DLD1 (cell line): ENCODE data around the gene SSH2.

Source experiments
- in situ Hi-C: cut with HindIII; loops from 2 replicates; pipeline ENCODE4 v1.10.0; 2017; ENCODE audit warnings: low sequenced_read_pairs

The SSH2 gene

DNA sequence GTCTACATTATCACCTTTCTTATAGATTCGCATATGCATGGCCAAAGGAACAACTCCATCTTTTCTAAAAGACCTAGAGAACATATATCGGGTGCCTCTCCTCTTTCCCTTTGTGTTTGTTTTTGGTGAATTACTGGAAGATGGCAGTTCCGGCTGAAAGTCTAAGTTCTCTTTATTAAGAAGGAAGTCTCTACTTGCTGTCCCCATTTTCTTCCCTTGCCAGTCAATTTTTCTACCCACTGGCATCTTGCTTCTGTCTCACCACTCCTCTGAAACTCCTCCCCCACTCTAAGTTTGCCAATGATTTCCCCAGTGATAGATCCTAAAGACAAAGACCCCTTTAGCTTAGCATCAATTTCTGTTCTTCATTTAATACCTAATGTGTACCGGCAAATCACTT, 213.5 kb downstream of the SSH2 start:
- in situ Hi-C loops = no loop called here

GRCh38 chr17:29715680-29716079, 214.3 kb downstream of the SSH2 start:
- in situ Hi-C loops = no loop called here

DNA sequence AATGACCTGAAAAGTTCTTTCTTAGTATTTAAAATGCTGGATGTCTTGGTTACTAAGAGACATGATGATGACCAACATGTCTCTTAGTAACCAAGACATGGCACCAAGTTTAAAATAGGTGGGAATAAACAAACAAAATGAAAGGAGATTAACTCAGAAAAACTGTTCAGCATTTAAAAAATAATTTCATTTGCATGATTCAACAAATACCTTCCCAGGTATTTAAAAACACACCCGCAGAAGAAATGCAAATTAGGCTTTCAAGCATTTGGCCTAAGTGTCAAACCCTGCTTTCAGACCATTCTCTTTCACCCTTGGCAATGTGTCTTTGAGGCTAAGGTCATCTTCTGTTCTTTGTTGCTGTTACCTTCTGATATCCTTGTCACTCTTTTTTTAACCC, 215.9 kb downstream of the SSH2 start:
- in situ Hi-C loops = no loop called here

DNA sequence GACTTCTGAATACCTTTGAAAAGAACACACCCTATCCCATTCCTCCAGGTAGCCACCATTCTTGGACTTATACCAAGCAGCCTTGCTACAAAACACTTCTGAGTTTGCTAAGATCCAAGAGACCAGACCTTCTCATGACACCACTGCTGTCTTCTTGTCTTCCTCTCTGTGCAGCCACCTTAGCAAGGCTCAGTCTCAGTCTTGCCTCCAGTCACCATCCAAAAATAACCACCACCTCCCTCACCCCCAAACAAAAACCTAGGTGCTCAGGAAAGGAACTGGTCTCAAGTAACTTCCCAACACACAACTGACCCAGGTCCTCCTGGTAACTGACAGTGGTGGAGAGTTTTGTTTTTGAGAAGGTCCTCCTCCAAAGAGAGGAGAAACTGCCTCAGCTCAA, 216.4 kb downstream of the SSH2 start:
- in situ Hi-C loops = no loop called here

DNA sequence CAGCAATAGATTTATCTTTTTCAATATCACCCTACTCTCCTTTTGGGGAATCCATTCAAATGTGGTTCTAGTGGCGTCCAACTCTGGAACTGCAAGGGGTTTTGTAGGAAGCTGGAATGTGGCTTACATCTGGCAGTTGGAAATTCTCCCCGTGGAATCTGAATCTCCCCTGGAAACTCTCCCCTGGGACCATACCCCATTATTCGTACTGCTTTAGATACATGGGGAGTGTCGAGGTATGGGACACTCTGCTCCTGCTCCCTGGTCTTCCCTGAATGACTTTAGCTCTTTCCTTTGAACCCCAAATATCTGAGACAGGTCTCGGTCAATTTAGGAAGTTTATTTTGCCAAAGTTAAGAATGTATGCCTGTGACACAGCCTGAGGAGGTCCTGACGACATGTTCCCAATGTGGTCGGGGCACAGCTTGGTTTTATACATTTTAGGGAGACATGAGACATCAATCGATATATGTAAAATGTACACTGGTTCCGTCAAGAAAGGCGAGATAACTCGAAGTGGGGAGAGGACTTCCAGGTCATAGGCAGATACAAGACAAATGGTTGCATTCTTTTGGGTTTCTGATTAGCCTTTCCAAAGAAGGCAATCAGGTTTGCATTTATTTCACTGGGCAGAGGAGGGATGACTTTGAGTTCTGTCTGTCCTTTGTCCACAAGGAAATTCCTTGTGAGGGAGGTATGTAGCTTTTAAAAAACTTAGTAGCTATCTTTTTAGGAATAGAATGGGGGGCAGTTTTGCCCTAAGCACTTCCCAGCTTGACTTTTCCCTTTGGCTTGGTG, 218.2 kb downstream of the SSH2 start:
- in situ Hi-C loops = no loop called here

- in situ Hi-C loops = no loop called here
Observed at GRCh38 chr17:29710891-29711418, 219.1 kb downstream of the SSH2 start.

DNA sequence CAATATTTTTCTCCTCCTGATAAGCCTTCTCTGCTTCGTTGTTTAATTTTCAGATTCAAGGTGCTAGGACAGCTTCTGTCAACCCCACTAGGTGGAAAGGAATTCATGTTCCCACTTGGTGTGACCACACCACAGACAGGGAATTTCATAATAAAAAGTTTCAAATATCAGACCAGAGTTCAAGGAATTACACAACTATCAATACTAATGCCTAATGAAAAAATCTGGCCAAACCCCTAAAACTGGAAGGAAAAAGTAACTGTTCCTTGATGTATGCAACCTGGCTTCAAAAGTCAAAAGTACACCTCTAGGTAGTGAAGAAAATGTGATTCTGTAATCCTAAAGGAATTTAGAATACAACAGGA, 219.5 kb downstream of the SSH2 start:
- in situ Hi-C loops = no loop called here

GRCh38 chr17:29709866-29710519, 220.0 kb downstream of the SSH2 start:
- in situ Hi-C loops = no loop called here

DNA sequence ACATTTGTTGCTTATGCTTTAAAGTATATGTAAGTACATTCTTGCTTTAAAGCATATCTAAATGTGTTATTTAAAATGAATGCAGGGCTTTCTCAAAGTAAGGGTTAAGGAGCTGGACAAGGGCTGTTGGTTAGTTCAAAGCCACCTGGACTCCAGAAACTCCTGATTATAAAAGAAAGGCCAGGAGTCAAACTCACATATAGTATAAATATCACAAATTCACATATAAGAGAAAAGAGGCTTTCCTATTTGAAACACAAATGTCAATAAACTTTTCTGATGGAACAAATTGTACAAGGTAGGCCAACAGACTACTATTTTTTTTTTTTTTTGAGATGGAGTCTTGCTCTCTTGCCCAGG, 222.8 kb downstream of the SSH2 start:
- in situ Hi-C loops = no loop called here

GRCh38 chr17:29706045-29706431, 224.0 kb downstream of the SSH2 start:
- in situ Hi-C loops = no loop called here

DNA sequence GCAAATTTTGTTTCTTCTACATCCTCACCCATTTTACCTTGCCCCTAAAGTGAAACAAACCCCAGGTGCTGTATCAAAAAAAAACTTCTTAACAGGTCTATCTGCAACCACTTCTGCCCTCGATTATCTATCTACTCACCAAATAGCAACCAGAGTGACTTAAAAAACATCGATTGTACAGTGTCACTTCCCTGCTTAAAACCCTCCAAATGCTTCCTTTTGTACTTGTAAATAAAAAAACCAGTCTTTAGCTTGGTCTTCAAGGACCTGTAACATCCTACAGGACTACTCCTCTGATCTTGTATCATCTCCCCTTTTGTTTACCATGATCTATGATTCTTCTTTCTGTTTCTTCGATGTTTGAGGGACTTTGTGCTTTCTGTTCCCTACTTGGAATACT, 224.6 kb downstream of the SSH2 start:
- in situ Hi-C loops = no loop called here

DNA sequence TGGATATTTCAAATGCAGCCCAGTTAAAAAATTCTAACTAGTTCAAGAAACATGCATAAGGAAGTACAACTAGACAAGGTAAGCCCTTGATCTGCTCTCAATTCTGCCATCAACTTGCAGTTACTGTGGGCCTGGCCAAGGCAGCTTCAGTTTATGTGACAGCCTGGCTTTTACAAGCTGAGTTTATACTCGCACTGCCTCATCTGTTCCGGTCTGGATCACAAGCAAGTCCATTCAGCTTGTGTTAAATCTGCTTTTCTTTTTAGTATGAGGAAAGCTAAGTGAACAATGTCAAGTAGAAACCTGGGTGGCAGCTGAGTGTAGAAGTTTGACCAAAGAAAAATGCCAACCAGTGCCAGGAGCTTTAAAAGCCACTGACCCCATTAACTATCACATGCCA, 230.7 kb downstream of the SSH2 start:
- in situ Hi-C loops = no loop called here

- in situ Hi-C loops = no loop called here
Observed at GRCh38 chr17:29698837-29699236, 231.2 kb downstream of the SSH2 start.

- in situ Hi-C loops = no loop called here
Observed at GRCh38 chr17:29698019-29698777, 231.8 kb downstream of the SSH2 start.

DNA sequence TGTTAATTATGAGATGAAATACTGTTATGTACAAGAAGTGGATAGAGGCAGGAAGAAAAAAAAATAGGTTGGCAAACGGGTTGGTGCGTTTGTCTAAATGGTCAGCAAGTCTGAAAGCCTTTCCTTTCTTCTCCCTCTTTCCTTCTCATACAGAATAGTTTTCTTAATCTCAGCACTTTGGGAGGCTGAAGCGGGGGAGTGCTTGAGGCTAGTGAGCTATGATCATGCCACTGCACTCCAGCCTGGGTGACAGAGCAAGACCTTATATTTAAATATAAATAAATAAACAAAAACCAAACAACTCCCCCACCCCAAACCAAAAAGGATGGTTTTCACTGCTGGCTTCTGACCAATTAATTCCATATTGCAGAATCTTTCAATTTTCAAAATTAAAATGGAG, 232.7 kb downstream of the SSH2 start:
- in situ Hi-C loops = no loop called here

GRCh38 chr17:29694918-29695563, 235.0 kb downstream of the SSH2 start:
- in situ Hi-C loops = no loop called here

DNA sequence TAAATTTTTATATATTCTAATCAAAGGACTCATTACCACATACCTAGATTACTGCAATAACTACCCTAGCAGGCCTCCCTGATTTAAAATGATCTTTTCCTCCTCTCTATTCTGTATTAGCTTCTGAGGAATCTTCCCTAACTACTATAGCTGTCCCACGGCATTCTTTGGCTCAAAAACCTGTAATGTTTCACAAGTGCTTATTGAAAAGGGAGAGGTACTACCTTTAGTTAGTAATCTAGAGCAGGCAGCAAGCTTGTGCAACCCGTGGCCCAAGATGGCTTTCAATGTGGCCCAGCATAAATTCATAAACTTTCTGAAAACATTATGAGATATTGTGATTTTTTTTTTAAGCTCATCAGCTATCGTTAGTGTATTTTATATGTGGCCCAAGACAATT, 236.3 kb downstream of the SSH2 start:
- in situ Hi-C loops = no loop called here

GRCh38 chr17:29687596-29687995, 242.4 kb downstream of the SSH2 start:
- in situ Hi-C loops = no loop called here

DNA sequence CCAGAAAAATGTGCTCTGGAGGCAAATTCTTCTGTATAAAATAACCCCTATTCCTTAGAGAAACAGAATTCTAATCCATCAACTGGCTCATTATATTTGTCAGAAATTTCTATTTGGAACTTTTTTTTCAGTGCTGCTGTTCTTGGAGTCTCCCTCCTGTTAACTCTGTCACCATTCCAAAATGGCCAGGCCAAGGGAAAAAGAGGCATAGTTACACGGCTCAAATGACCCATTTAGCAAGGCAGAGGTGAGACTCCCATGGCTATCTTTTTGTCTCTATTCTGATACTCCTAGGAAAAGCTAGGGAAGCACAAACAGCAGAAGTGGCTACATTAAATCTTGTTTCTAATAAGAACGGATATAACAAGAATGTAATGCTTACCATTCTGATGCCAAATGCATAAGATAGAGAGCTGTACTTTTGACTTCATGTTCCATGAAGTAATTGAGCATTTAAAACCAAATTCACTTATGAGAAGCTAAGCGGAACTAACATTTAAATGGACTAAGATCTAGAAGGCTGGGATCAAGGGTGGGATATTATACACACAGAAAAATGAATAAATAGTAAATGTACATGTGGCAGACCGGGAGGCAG, 242.9 kb downstream of the SSH2 start:
- in situ Hi-C loops = no loop called here

DNA sequence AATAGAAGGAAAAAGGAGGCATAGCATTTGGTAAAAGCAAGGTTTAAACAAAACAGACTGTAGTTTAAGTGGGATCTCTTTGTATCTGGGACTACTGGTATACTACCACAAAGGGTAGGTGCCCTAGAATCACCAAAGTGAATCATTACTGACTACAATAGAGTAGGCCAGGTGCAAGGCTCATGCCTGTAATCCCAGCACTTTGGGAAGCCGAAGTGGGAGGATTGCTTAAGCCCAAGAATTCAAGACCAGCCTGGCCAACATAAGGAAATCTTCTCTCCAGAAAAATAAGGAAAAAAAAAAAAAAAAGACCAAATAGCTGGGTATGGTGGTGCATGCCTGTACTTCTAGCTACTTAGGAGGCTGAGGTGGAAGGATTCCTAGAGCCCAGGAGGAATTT, 246.5 kb downstream of the SSH2 start:
- in situ Hi-C loops = no loop called here

GRCh38 chr17:29682987-29683386, 247.0 kb downstream of the SSH2 start:
- in situ Hi-C loops = no loop called here
